GM04504 (cell line): Measurements from ENCODE around the gene ECHDC3.

Source experiments
- DNase-seq: peaks from one replicate; pipeline ENCODE4 v3.0.0-alpha.2; 2012; ENCODE audit warnings: low read depth

Gene ECHDC3

DNA sequence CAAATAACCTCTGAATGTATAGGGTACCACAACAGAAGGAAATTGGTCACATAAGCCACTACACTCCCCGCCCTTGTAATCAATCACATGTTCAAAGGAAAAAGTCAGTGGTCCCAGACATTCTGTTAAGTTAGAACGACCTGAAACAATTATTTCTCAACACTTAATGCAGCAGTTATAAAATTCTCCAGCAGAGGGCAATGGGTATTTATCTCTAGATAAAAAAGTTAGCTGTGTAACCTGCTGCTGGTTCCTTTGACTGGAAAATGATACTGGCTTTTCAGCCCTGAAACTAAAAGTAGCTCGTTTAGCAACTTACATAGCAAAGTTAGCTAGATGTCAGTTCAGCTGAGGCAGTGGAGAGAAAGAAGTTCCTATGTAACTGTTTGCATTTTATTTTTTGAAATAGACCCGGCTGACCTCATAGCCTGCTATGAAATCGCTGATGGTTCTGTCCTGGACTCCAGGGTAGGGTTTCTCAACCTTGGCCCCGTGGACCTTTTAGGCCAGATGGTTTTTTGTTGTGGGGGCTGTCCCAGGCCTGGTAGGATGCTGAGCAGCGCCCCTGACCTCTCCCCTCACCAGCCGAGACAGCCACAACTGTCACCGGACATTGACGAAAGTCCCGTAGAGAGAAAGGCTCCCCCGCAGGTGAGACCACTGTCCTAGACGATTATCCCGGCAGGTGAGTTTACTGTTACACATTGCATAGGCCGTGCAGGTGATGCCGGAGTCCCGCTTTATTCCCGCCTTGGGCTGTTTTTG, 40.8 kb downstream of the ECHDC3 start:
- DNase-seq, result peak; percentile 18

DNA sequence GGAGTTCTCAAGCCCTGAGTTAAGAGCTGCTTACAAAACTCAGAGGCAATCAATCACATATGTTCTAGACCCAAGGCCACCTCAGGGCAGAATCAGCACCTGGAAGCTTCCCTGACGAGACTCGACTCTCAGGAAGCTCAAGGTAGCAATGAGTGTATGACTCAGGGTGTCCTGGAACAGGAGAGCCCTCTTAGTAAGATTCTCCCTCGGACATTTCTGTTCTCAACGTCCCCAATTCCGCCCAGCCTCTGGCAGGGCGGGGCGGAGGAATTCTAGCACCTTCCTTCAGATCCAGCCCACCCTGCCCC, 41.3 kb downstream of the ECHDC3 start:
- no peak for DNase-seq

DNA sequence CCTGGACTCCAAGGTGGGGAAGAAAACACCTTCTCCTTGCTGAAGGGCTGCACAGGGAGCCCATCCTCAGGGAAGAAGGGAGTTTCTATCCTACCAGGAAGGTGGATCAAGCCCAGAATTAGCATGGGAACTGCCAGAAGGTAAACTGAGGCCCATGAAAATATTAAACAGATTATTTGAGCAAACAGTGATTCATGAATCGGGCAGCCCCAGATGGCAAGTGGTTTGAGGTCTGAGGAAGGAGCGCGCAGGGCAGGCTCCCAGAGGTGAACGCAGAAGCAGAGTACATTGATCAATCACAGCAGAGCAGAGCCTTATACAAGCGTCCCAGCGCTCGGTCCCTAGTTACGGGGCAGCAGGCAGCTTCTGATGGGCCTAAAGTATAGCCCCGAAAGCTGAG, 45.2 kb downstream of the ECHDC3 start:
- DNase-seq, result no peak

DNA sequence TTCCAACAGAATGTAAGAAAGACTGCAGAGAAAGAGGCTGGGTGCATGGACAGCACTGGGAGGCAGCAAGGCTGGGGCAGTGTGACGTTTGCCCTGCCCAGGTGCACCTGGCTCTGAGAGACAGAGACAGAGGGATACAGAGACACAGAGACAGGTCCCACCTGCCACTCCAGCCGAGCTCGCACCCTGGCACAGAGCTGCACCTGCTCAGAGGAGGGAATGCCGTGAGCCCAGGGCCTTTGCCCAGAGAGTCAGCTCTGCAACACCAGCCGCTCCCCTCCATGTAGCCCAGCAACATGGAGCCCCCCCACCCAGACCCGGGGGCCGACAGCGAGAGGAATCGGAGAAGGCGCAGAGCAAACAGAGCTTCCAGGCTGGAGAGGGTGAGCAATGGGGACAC, 45.7 kb downstream of the ECHDC3 start:
- no peak for DNase-seq

DNA sequence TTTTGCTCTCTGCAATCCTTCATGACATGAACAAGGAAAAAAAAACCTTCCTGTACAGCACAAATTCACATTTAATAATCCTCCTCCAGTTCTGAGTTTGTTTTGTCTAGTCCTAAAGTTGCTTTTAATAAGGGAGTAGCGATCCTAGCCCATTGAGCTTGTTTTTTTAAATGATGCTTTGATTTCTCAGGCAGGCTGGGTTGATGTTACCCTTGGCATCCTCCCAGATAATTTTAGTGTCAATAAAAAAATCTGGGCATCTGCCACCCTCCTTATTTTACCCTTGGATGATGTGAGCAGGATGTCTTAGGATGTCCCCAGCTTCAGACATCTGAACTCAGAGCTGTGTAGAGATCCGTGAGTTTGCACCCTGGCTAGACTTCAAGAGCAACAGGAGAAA, 47.1 kb downstream of the ECHDC3 start:
- no peak for DNase-seq

DNA sequence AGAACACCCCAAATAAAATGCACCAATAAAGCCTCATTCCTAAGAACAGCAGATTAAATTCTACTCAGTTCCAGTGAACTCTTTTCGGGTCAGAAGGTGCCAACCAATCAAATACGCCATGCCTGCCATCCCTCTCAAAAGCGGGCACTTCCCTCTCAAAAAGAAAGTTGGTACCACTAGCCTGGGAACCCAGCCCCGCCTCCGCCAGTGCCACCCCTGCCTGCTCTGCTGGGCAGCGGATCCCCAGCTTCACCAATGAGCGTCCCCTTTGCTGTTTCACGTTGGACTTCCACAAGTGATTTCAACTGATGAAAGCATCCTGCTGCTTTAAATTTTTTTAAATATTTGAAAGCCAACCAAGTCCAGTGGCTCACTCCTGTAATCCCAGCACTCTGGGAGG, 47.8 kb downstream of the ECHDC3 start:
- no peak for DNase-seq

DNA sequence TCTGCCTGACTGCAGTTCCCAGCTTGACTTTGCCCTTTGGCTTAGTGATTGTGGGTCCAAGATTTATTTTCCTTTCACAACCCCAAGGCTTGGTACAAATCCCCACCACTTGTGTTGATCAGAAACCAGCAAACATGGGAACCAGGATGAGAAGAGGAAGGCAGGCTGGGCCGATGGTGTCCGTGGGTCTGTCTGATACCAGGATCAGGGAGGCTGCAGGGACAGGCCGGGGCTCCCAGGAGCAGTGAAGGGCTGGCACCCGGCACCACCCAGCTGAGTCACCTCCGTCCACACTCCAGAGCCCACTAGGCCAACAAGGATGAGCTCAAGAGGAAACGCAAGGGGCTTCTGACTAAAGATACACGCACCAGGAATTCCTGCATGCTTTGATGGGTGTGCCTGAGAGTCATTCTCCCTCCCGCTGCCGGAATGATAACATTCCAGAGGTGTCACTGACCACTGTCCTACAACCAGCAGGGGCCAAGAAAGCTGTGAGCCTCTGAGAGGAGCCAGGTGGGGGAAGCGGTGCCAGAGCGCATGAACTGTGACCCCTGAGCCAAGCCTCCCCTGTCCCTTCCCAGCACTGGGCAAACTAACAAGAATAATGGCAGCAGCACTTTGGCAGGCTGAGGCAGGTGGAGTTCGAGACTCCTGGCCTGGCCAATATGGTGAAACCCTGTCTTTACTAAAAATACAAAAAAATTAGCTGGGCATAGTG, 51.7 kb downstream of the ECHDC3 start:
- no peak for DNase-seq

DNA sequence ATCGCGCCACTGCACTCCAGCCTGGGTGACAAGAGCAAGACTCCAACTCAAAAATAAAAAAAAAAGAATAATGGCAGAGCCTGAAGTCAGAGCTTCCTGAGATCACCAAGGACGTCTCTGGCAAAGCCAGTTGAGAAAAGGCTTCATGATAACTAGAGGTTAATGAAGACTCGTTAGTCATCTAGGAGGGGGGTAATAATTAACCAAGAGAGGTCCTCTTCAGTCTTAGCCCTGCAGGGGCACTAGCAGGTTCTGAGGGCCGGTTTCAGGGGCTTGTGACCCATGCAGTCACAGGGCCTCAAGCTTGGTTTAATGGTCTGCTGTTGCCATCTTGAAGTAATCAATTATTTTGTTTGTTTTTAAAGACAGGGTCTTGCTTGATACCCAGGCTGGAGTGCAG, 52.4 kb downstream of the ECHDC3 start:
- no peak for DNase-seq

DNA sequence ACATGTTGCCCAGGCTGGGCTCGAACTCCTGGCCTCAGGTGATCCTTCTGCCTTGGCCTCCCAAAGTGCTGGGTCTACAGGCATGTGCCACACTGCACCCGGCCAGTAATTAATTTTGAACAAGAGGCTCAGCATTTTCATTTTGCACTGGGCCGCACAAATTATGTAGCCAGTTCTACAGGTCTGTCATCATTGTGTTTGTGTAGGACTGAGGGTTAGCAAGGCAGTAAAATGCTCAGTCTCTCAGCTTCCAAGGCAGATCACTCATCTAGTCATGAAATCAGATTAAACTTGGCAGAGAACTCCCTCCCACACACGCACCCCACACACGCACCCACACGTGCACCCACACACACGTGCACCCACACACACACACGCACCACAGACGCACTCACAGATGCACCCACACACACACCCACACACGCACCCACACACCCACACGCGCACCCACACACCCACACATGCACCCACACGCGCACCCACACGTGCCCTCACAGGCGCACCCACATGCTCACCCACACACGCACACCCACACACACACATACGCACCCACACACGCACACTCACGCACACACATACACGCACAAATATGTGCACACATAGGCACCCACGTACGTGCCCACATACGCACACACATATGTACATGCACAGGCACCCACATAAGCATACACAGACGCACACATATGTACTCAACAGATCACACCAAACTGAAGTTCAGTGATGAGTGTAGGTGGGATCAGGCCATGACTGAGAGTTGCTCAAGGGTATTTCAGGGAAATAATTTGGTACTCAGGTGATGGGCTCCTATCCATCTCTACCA, 53.1 kb downstream of the ECHDC3 start:
- DNase-seq, result no peak

DNA sequence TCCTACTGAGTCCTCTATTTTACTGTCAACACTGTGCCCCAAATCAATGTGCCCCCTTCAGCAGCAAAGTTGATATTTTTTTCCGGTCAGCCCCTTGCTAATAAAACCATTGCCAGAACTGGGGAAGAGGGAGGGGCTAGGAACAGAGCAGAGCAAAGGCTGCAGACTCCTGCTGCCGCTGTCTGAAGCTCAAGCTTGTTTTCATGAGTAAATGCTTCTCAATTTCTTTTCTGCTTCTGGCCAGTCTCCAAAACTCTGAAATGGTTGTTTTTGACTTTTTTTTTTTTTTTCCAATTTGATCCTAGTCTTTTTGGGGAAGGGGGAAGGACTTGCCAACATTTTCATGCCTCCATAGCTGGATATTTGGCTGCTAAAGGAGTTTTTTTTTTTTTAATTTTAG, 54.3 kb downstream of the ECHDC3 start:
- DNase-seq, result no peak

DNA sequence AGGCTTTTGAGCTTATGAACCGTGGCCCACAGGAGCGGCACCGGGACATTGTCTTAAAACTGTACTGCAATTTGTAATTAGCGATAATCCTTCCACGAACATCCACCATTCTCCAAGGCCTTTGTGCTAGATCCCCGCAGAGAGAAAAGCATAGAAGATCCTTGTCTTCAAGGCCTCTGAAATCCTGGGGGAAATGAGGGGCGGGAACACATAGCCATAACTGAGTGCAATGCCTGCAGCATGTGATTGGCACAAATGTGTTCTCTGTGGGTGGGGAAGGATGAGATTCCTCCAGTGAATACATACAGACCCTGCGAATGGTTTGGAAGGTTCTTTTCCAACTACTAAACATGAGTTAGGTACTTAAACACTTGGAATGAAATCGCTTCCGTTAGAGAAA, 55.1 kb downstream of the ECHDC3 start:
- no peak for DNase-seq

DNA sequence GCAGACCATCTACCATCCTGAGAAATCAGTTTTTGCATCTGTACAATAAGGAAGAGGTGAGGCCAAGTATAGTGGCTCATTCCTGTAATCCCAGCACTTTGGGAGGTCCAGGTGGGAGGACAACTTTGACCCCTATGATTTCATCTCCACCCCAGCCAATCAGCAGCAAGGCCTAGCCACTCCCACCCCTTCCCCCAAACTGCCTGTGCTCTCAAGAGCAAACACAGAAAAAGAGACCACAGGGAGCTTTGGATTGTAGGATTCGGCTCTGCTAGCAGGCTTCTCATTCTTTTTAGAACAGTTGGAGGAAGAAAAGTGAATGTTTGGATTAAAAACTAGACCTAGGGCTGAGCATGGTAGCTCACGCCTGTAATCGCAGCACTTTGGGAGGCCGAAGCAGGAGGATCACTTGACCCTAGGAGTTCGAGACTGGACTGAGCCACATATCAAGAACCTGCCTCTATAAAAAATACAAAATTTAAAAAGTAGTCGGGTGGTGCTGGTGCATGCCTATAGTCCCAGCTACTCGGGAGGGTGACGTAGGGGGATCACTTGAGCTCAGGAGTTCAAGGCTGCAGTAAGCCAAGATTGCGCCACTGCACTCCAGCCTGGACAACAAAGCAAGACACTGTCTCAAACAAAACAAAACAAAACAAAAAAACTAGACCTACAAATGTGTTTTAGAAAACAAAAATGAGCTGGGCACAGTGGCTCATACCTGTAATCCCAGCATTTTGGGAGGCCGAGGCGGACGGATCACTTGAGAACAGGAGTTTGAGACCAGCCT, 55.9 kb downstream of the ECHDC3 start:
- no peak for DNase-seq

DNA sequence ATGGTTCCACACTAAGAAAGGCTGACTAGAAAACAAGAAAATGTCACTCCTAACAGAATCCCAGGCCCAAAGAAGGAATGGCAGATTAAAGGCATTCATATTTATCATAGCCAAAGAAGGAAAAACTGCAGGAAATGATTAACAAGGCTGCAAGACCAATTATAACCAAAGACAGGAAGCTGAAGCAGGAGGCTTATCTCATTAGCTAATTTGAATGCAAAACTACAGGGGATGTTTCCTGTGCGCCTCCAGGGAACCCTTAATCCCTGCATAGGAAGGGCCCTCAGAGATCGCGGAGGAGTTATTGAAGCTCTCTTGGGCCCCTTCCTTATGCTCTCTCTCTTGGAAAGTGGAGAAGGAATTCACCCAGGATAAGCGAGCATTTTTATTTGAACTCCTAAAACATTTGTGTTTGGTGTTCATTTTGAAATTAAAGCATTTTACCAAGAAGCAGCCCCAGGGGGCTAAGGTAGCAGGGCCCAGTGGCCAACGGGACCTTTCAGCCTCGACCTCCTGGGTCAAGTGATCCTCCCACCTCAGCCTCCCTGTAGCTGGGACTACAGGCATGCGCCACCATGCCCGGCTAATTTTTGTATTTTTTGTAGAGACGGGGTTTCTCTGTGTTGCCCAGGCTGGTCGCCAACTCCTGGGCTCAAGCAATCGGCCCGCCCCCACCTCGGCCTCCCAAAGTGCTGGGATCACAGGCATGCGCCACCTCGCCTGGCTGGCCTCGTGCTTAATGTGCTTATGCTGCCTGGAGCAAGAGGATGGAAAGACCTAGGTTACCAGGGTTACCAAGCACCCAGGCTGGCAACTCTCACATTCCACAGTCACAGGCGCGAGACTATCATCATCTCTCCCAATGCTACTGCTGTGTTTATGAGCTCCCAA, 56.9 kb downstream of the ECHDC3 start:
- no peak for DNase-seq

DNA sequence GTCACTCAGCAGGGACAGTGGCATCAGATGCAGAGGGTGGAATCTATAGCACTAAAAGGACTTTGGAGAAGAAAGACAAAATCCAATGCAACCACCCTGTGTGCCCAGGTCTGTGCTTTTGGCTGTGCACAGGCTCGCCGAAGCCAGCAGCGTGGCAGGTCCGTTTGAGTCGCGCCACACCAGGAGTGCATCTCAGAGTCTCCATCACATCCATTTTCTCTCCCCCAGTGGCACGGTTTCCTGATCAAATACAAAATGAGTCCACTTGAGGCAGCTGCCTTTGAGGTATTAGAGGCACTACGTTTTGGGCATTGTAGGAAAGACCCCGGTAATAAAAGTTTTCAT, 57.5 kb downstream of the ECHDC3 start:
- DNase-seq, result no peak

DNA sequence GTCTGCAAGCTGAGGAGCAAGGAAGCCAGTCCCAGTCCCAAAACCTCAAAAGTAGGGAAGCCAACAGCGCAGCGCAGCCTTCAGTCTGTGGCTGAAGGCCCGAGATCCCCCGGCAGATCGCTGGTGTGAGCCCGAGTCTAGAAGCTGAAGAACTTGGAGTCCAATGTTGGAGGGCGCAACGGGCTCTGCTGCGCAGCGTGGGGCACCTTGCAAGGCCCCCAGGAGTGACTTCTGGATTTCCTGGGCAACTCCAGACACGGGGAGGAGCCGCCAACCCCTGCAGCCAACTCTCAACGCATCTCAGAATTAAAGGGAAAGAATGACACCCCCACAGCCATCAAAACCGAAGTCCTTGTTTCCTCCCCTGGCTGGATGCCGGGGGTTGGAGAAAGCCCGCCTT, 62.2 kb downstream of the ECHDC3 start:
- no peak for DNase-seq

DNA sequence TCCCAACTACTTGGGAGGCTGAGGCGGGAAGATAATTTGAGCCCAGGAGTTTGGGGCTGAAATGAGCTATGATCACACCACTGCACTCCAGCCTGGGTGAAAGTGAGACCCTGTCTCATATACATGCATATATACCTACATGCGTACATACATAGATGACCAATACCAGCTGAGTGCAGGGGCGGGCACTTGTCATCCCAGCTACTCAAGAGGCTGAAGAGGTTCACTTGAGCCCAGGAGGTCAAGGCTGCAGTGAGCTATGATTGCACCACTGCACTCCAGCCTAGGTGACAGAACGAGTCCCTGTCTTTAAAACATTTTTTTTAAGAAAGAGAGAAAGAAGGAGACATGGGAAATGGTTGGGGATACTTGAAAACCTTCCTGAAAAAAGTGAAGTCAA, 63.6 kb downstream of the ECHDC3 start:
- DNase-seq, result no peak

DNA sequence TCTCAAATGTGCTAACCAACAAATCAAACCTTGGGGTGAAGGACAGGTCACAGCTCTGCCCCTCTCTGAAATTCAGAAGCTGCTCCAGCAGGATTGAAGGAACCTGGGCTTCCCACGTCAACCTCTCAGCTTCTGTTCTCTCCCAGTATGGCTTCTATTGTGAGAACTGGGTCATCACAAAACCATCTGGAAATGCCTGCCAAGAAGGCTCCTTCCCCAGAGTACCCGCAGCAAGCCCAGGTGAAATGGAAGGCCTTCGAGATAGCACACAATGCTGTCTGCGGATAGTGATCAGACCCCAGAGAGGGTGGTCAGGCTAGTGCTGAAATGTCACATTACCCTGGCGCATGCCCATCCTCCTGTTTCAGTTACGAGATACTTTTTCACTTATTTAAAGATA, 64.5 kb downstream of the ECHDC3 start:
- DNase-seq, result no peak

DNA sequence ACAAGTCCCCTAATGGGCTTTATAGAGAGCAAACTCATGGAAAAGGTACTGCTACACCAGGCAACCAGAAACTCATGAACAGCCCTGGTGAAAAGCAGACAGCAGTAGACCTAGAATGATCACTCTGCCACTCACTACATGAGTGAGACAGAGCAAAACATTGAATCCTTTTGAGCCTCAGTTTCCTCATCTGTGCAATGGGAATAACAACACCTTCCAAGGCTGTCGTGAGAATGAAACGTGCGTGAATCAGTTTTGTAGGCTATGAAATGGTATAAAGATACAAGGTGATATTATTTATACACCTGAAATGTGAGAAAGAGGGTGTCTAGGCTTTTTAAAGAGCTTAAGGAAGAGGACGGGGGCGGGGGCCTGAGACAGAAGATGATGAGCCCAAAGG, 66.6 kb downstream of the ECHDC3 start:
- DNase-seq, result no peak

DNA sequence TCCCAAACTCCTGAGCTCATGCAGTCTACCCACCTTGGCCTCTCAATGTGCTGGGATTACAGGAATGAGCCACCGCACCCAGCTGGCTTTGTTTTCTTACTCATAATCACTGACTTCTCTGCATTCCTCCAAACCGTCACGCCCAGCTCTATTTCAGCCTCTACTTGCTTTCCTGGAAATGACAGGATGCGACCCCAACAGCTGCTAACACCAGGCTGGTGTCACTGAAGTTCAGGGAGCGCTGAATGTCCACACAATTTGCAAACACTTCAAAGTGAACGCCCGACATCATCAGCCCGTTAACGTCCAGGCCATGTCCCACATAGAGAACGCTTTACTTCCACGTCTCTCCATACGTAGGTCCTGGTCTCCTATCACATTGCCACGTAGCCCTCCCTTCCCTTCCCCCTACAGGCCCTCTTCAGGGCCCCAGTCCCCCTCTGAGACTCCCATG, 68.2 kb downstream of the ECHDC3 start:
- no peak for DNase-seq

DNA sequence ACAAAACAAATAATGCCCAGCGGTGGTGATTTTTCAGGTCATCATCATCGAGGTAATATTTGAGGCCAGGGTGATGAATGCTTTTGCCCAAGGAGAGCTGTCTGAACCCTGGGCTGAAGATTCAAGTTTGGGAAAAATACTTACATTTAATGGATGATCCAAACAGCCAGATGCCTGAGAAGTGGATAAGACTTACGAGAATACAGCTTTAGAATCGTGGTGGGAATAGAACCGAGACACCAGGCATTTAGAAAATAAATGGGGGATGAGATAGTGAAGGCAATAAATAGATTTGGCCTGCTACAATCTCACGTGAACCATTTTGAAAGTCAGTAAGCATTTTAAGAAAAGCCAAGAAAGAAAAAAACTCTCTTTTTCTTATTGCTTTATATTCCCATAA, 68.8 kb downstream of the ECHDC3 start:
- no peak for DNase-seq

DNA sequence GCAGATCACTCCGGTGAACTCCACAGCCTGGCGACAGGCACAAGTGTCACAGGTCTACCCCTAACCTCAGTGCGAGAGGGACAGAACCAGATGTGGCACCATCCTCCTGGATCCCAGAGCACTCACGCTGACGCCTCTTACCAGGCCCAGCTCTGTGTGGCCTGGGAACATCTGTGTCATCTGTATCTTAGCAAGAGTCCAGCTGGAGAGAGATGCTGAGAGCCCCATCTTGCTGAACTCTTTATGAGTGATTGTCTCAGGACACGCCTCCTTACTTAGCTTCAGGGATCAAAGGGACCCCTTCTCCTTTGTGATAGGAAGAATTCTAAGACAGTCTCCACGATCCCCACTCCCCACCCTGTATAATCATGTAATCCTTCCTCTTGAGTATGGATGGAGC, 71.0 kb downstream of the ECHDC3 start:
- no peak for DNase-seq
